Trophoblast cell (in vitro differentiated cells and primary cell): ENCODE results near the gene USP32.

Experiments
- DNase-seq, 2 donors: peaks; one replicate each; pipeline ENCODE4 v3.0.0-alpha.2; 2016
- H2AFZ ChIP-seq: 2 replicates; pipeline ENCODE4 v1.6.1; 2013; ENCODE audit warnings: low read length, moderate library complexity, mild to moderate bottlenecking; ENCODE audit not compliant: insufficient read depth, poor library complexity
- H2AK5ac ChIP-seq: 2 replicates; pipeline ENCODE4 v1.6.1; 2013; ENCODE audit warnings: mild to moderate bottlenecking, low read length
- H2BK120ac ChIP-seq: 2 replicates; pipeline ENCODE4 v1.6.1; 2013; ENCODE audit warnings: low read length, mild to moderate bottlenecking, moderate library complexity; ENCODE audit not compliant: insufficient read depth, poor library complexity
- H2BK12ac ChIP-seq: 2 replicates; pipeline ENCODE4 v1.6.1; 2013; ENCODE audit warnings: mild to moderate bottlenecking, low read length, moderate library complexity
- H2BK5ac ChIP-seq: 2 replicates; pipeline ENCODE4 v1.6.1; 2013; ENCODE audit warnings: low read length, low read depth, moderate library complexity, mild to moderate bottlenecking; ENCODE audit not compliant: poor library complexity
- H3K14ac ChIP-seq: 2 replicates; pipeline ENCODE4 v1.6.1; 2013; ENCODE audit warnings: mild to moderate bottlenecking, low read length
- H3K18ac ChIP-seq: 2 replicates; pipeline ENCODE4 v1.6.1; 2013; ENCODE audit warnings: mild to moderate bottlenecking, low read length
- H3K23ac ChIP-seq: 2 replicates; pipeline ENCODE4 v1.6.1; 2013; ENCODE audit warnings: low read length
- H3K27ac ChIP-seq: 2 replicates; pipeline ENCODE4 v1.5.1; 2013; ENCODE audit warnings: low read depth, mild to moderate bottlenecking, inconsistent platforms, low read length, moderate library complexity
- H3K27me3 ChIP-seq: 2 replicates; pipeline ENCODE4 v1.6.1; 2013; ENCODE audit warnings: inconsistent platforms, mild to moderate bottlenecking, low read length, moderate library complexity; ENCODE audit not compliant: insufficient read depth
- H3K36me3 ChIP-seq, 2 experiments: 1 replicate in 1 of 2; 2 replicates in 1 of 2; pipeline ENCODE4 v1.6.1; 2013; ENCODE audit warnings: low read length in 2 of 2, mild to moderate bottlenecking in 2 of 2, moderate library complexity in 1 of 2; ENCODE audit not compliant: insufficient read depth in 2 of 2, control insufficient read depth in 1 of 2
- H3K4ac ChIP-seq: 2 replicates; pipeline ENCODE4 v1.6.1; 2013; ENCODE audit warnings: low read depth, mild to moderate bottlenecking, low read length, moderate library complexity
- H3K4me1 ChIP-seq, 2 experiments: 1 replicate in 1 of 2; 2 replicates in 1 of 2; pipeline ENCODE4 v1.6.1; 2013; ENCODE audit warnings: low read length in 2 of 2, mild to moderate bottlenecking in 2 of 2, moderate library complexity in 1 of 2; ENCODE audit not compliant: insufficient read depth in 2 of 2, control insufficient read depth in 1 of 2
- H3K4me2 ChIP-seq: 2 replicates; pipeline ENCODE4 v1.6.1; 2013; ENCODE audit warnings: inconsistent platforms, mild to moderate bottlenecking, low read length, moderate library complexity
- H3K4me3 ChIP-seq: 2 replicates; pipeline ENCODE4 v1.5.1; 2013; ENCODE audit warnings: mild to moderate bottlenecking, low read depth, low read length, inconsistent platforms
- H3K79me1 ChIP-seq: one replicate; pipeline ENCODE4 v1.6.1; 2013; ENCODE audit warnings: low read length
- H3K79me2 ChIP-seq: 2 replicates; pipeline ENCODE4 v1.6.1; 2013; ENCODE audit warnings: low read length, mild to moderate bottlenecking; ENCODE audit not compliant: control insufficient read depth, insufficient read depth, poor library complexity
- H3K9ac ChIP-seq: 2 replicates; pipeline ENCODE4 v1.6.1; 2013; ENCODE audit warnings: mild to moderate bottlenecking, low read length
- H3K9me3 ChIP-seq: 2 replicates; pipeline ENCODE4 v1.6.1; 2013; ENCODE audit warnings: low read depth, mild to moderate bottlenecking, control low read depth, inconsistent platforms, low read length; ENCODE audit not compliant: insufficient read depth
- H4K12ac ChIP-seq: 2 replicates; pipeline ENCODE4 v1.6.1; 2013; ENCODE audit warnings: low read depth, mild to moderate bottlenecking, low read length, moderate library complexity
- H4K8ac ChIP-seq: 2 replicates; pipeline ENCODE4 v1.6.1; 2013; ENCODE audit warnings: low read depth, mild to moderate bottlenecking, low read length, moderate library complexity
- H4K91ac ChIP-seq: one replicate; pipeline ENCODE4 v1.6.1; 2013; ENCODE audit warnings: low read depth, mild to moderate bottlenecking, low read length, moderate library complexity
- WGBS: extraction: QIAGEN DNeasy Blood & Tissue Kit; methylation state at CpG from one replicate; pipeline ENCODE4 v1.1.7; 2013; ENCODE audit warnings: missing lambda C conversion rate; ENCODE audit not compliant: insufficient read length, insufficient coverage; ENCODE audit errors: extremely low coverage; 5-methylcytosine and 5-hydroxymethylcytosine counted together

Gene USP32

GRCh38 chr17:60352569-60352968, 39.4 kb downstream of the USP32 start:
- no peak overlapping the region for H3K4me3 ChIP-seq
- H2BK5ac ChIP-seq: no peak overlapping the region
- no peak overlapping the region for H3K4me2 ChIP-seq
- H3K79me1 ChIP-seq: no peaks in the 10 kb centered on the region
- H2AK5ac ChIP-seq: no peak overlapping the region
- H3K9ac ChIP-seq: no peak overlapping the region
- no peak overlapping the region for H4K91ac ChIP-seq
- no peak overlapping the region for H2BK12ac ChIP-seq
- no peak overlapping the region for H4K12ac ChIP-seq
- H3K79me2 ChIP-seq: no peaks in the 10 kb centered on the region
- H3K27me3 ChIP-seq: no peaks in the 10 kb centered on the region
- WGBS: no CpG with 5 or more reads among the region's 4 CpGs
- H4K8ac ChIP-seq: no peak overlapping the region
- H2BK120ac ChIP-seq: no peak overlapping the region
- H3K18ac ChIP-seq: no peak overlapping the region
- H3K4ac ChIP-seq: no peak overlapping the region
- no peak overlapping the region for H2AFZ ChIP-seq
- H3K9me3 ChIP-seq: no peaks in the 10 kb centered on the region
- no peak overlapping the region for H3K27ac ChIP-seq
- H3K4me1 ChIP-seq: no peaks in the 10 kb centered on the region
- no peaks in the 10 kb centered on the region for H3K36me3 ChIP-seq
- H3K23ac ChIP-seq: no peak overlapping the region
- no peak overlapping the region for H3K14ac ChIP-seq
- DNase-seq: peak; percentile 52 to 81

DNA sequence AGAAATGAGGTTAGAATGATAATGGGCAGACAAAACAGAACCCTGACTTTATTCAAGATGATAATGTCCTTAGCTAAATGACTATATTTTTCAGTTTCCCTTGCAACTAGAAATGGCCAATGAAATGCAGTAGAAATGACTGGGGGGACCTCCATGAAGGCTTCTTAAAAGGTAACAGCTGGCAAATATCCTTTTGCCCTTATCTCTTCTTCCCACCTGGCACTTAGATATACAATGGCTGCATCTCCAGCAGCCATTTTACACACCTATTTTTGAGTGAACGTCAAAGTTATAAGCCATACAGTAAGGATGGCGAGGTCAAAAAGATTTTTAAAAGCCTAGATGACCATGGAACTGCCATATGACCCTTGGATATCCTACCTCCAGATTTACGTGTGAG, 39.9 kb downstream of the USP32 start:
- peak in 1 of 2 donors; percentile 15 for DNase-seq
- no peaks in the 10 kb centered on the region for H3K9me3 ChIP-seq
- no peaks in the 10 kb centered on the region for H3K27me3 ChIP-seq
- no CpG with 5 or more reads among the region's 3 CpGs for WGBS
- H3K4me1 ChIP-seq: no peaks in the 10 kb centered on the region
- no peaks in the 10 kb centered on the region for H3K36me3 ChIP-seq
- H2AFZ ChIP-seq: no peak overlapping the region
- H3K9ac ChIP-seq: no peak overlapping the region
- no peak overlapping the region for H3K27ac ChIP-seq
- no peaks in the 10 kb centered on the region for H3K79me2 ChIP-seq
- no peak overlapping the region for H4K12ac ChIP-seq
- H3K4ac ChIP-seq: no peak overlapping the region
- H2BK120ac ChIP-seq: no peak overlapping the region
- H2BK12ac ChIP-seq: no peak overlapping the region
- H2BK5ac ChIP-seq: no peak overlapping the region
- no peak overlapping the region for H3K4me3 ChIP-seq
- no peak overlapping the region for H3K23ac ChIP-seq
- no peak overlapping the region for H4K91ac ChIP-seq
- H4K8ac ChIP-seq: no peak overlapping the region
- no peaks in the 10 kb centered on the region for H3K79me1 ChIP-seq
- no peak overlapping the region for H3K14ac ChIP-seq
- no peak overlapping the region for H2AK5ac ChIP-seq
- no peak overlapping the region for H3K4me2 ChIP-seq
- no peak overlapping the region for H3K18ac ChIP-seq

- Histone ChIP-seq H4K8ac (no peak overlapping the region), H3K36me3 (no peaks in the 10 kb centered on the region)
Observed at GRCh38 chr17:60351012-60351695, 40.8 kb downstream of the USP32 start.

GRCh38 chr17:60348616-60349015, 43.3 kb downstream of the USP32 start:
- no peak overlapping the region for H3K9ac ChIP-seq
- no peak overlapping the region for H3K4ac ChIP-seq
- H3K36me3 ChIP-seq: no peaks in the 10 kb centered on the region
- H3K27me3 ChIP-seq: no peaks in the 10 kb centered on the region
- no peak overlapping the region for H4K12ac ChIP-seq
- H2BK120ac ChIP-seq: no peak overlapping the region
- no peak overlapping the region for H3K18ac ChIP-seq
- H3K79me1 ChIP-seq: no peaks in the 10 kb centered on the region
- H2AFZ ChIP-seq: no peak overlapping the region
- H2BK12ac ChIP-seq: no peak overlapping the region
- no peaks in the 10 kb centered on the region for H3K4me1 ChIP-seq
- H3K79me2 ChIP-seq: no peaks in the 10 kb centered on the region
- H3K14ac ChIP-seq: no peak overlapping the region
- no peaks in the 10 kb centered on the region for H3K9me3 ChIP-seq
- no peak overlapping the region for H3K4me2 ChIP-seq
- H4K8ac ChIP-seq: no peak overlapping the region
- no peak overlapping the region for H3K23ac ChIP-seq
- no peak overlapping the region for H3K27ac ChIP-seq
- no CpG with 5 or more reads among the region's 5 CpGs for WGBS
- no peak overlapping the region for H2BK5ac ChIP-seq
- no peak for DNase-seq
- H3K4me3 ChIP-seq: no peak overlapping the region
- no peak overlapping the region for H2AK5ac ChIP-seq
- no peak overlapping the region for H4K91ac ChIP-seq

More at GRCh38 chr17:60351012-60351695, 40.8 kb downstream of the USP32 start:
- Histone ChIP-seq H2BK12ac (no peak overlapping the region), H3K27me3 (no peaks in the 10 kb centered on the region), H3K4me3 (no peak overlapping the region), H3K18ac (no peak overlapping the region), H2BK5ac (no peak overlapping the region), H3K4me2 (no peak overlapping the region), H3K79me1 (no peaks in the 10 kb centered on the region), H3K23ac (no peak overlapping the region), H2BK120ac (no peak overlapping the region), H3K4ac (no peak overlapping the region), H3K9ac (no peak overlapping the region), H3K27ac (no peak overlapping the region), H3K9me3 (no peaks in the 10 kb centered on the region), H3K4me1 (no peaks in the 10 kb centered on the region), H2AFZ (no peak overlapping the region), H4K91ac (no peak overlapping the region), H3K79me2 (no peaks in the 10 kb centered on the region), H3K14ac (no peak overlapping the region), H2AK5ac (no peak overlapping the region), H4K12ac (no peak overlapping the region)
- DNase-seq: peak; percentile 82 to 87
- WGBS: no CpG with 5 or more reads among the region's 11 CpGs
